CD8-positive, alpha-beta memory T cell (primary cell): ENCODE results near the gene MAST4. TPM values are rescaled to one million over a fixed set of nuclear protein-coding genes. Genes with fewer than 3 reads are reported as not detected.

ENCODE experiments used
- CTCF ChIA-PET: fragments of 350-600 bp; sonication (Branson Sonifier 250); formaldehyde crosslinking; loops from one replicate; lab custom pipeline; 2021; ENCODE audit warnings: antibody characterized with exemption; lab: Charles Lee
- POLR2A ChIA-PET: fragments of 350-600 bp; sonication (Branson Sonifier 250); formaldehyde crosslinking; loops from one replicate; lab custom pipeline; 2021; ENCODE audit warnings: antibody characterized with exemption; lab: Charles Lee
- DNase-seq, 5 donors: peaks; one replicate each; pipeline versions ENCODE4 v3.0.0 to v3.0.0-alpha.2; 2020 to 2022; ENCODE audit warnings: mixed read lengths in 1 of 5
- H3K27ac ChIP-seq: one replicate; pipeline ENCODE4 v1.7.0; 2013; ENCODE audit warnings: low read depth, mild to moderate bottlenecking, low read length, moderate library complexity
- H3K27me3 ChIP-seq: 2 replicates; pipeline ENCODE4 v1.7.0; 2013; ENCODE audit warnings: low read length, mild to moderate bottlenecking; ENCODE audit not compliant: insufficient read depth, poor library complexity, severe bottlenecking
- H3K36me3 ChIP-seq: 2 replicates; pipeline ENCODE4 v1.7.0; 2013; ENCODE audit warnings: mild to moderate bottlenecking, low read length, moderate library complexity; ENCODE audit not compliant: insufficient read depth
- H3K4me1 ChIP-seq: 2 replicates; pipeline ENCODE4 v1.7.0; 2013; ENCODE audit warnings: mild to moderate bottlenecking, low read length, moderate library complexity; ENCODE audit not compliant: insufficient read depth
- H3K4me3 ChIP-seq: 2 replicates; pipeline ENCODE4 v1.7.0; 2013; ENCODE audit warnings: mild to moderate bottlenecking, low read length
- H3K9me3 ChIP-seq: 2 replicates; pipeline ENCODE4 v1.7.0; 2013; ENCODE audit warnings: mild to moderate bottlenecking, low read length
- H3K27ac Mint-ChIP-seq, 8 donors: one replicate each; pipeline ENCODE4 v1.8.0; 2020 to 2021; ENCODE audit warnings: mixed read lengths in 8 of 8, mild to moderate bottlenecking in 6 of 8, inconsistent platforms in 3 of 8, moderate library complexity in 3 of 8
- H3K27me3 Mint-ChIP-seq, 2 donors: one replicate each; pipeline ENCODE4 v1.8.0; 2020 to 2021; ENCODE audit warnings: mixed read lengths in 2 of 2, mild to moderate bottlenecking in 1 of 2, moderate library complexity in 1 of 2
- H3K36me3 Mint-ChIP-seq, 3 donors: one replicate each; pipeline ENCODE4 v1.8.0; 2020 to 2021; ENCODE audit warnings: mixed read lengths in 3 of 3, inconsistent platforms in 1 of 3, mild to moderate bottlenecking in 1 of 3
- H3K4me1 Mint-ChIP-seq, 3 donors: one replicate each; pipeline ENCODE4 v1.8.0; 2020 to 2021; ENCODE audit warnings: mixed read lengths in 3 of 3, inconsistent platforms in 1 of 3, mild to moderate bottlenecking in 1 of 3
- H3K4me3 Mint-ChIP-seq, 7 donors: one replicate each; pipeline ENCODE4 v1.8.0; 2020 to 2021; ENCODE audit warnings: mixed read lengths in 7 of 7, mild to moderate bottlenecking in 6 of 7, moderate library complexity in 4 of 7, inconsistent platforms in 2 of 7
- H3K9me3 Mint-ChIP-seq, 5 donors: one replicate each; pipeline ENCODE4 v1.8.0; 2020 to 2022; ENCODE audit warnings: mixed read lengths in 5 of 5, mild to moderate bottlenecking in 3 of 5, moderate library complexity in 2 of 5, inconsistent platforms in 1 of 5
- polyA plus RNA-seq: library from polyadenylated mRNA; unstranded; fragments of 300-500 nt; fragmentation: Illumina TruSeq; gene quantifications from one replicate; pipeline ENCODE4 v1.2.3, GENCODE V29; 2021
- total RNA-seq, 2 experiments: library from RNA; stranded (reverse); gene quantifications; one replicate each; pipeline ENCODE4 v1.2.3, GENCODE V29; 2021

Gene MAST4
- total and polyA plus RNA-seq, 3 experiments from 2014 or later: 5.0 to 7.2 (median 6.5) TPM

GRCh38 chr5:66560371-66560770, 35.8 kb upstream of the MAST4 start:
- H3K36me3 Mint-ChIP-seq: no peaks in the 10 kb centered on the region

GRCh38 chr5:66561256-66561990, 34.8 kb upstream of the MAST4 start:
- H3K27ac ChIP-seq: no peak overlapping the region
- no peaks in the 10 kb centered on the region for H3K36me3 ChIP-seq
- H3K4me1 ChIP-seq: no peaks in the 10 kb centered on the region
- POLR2A ChIA-PET: no interaction called here
- H3K4me3 ChIP-seq: no peak overlapping the region
- Mint-ChIP-seq H3K9me3 (no peaks in the 10 kb centered on the region), H3K4me3 (no peak overlapping the region), H3K27ac (no peak overlapping the region), H3K27me3 (peaks cover 6 to 7% of the 10 kb centered on the region in 2 donors), H3K36me3 (no peaks in the 10 kb centered on the region), H3K4me1 (no peaks in the 10 kb centered on the region)
- CTCF ChIA-PET: no interaction called here
- no peak for DNase-seq
- H3K9me3 ChIP-seq: no peaks in the 10 kb centered on the region
- H3K27me3 ChIP-seq: no peaks in the 10 kb centered on the region

More at GRCh38 chr5:66560371-66560770, 35.8 kb upstream of the MAST4 start:
- Mint-ChIP-seq H3K4me1 (no peaks in the 10 kb centered on the region), H3K27me3 (peaks cover 4 to 7% of the 10 kb centered on the region in 2 donors), H3K4me3 (no peak overlapping the region), H3K9me3 (peaks cover 0 to 3% (median 2%) of the 10 kb centered on the region in 5 donors), H3K27ac (no peak overlapping the region)
- Histone ChIP-seq H3K9me3 (no peaks in the 10 kb centered on the region), H3K27me3 (no peaks in the 10 kb centered on the region), H3K36me3 (no peaks in the 10 kb centered on the region), H3K4me1 (no peaks in the 10 kb centered on the region), H3K4me3 (no peak overlapping the region), H3K27ac (no peak overlapping the region)
- CTCF ChIA-PET: no interaction called here
- DNase-seq: no peak
- POLR2A ChIA-PET: no interaction called here

GRCh38 chr5:66565878-66566277, 30.3 kb upstream of the MAST4 start:
- H3K36me3 ChIP-seq: no peaks in the 10 kb centered on the region
- H3K9me3 Mint-ChIP-seq: peaks cover 0 to 3% (median 0%) of the 10 kb centered on the region in 5 donors
- no peak for DNase-seq
- POLR2A ChIA-PET: no interaction called here
- H3K27me3 ChIP-seq: no peaks in the 10 kb centered on the region
- no peaks in the 10 kb centered on the region for H3K4me1 ChIP-seq
- CTCF ChIA-PET: no interaction called here
- no peaks in the 10 kb centered on the region for H3K9me3 ChIP-seq
- H3K4me1 Mint-ChIP-seq: no peaks in the 10 kb centered on the region
- H3K27ac Mint-ChIP-seq: no peak overlapping the region
- no peak overlapping the region for H3K27ac ChIP-seq
- peaks cover 3 to 10% of the 10 kb centered on the region in 2 donors for H3K27me3 Mint-ChIP-seq
- no peaks in the 10 kb centered on the region for H3K36me3 Mint-ChIP-seq
- no peak overlapping the region for H3K4me3 Mint-ChIP-seq
- H3K4me3 ChIP-seq: no peak overlapping the region

GRCh38 chr5:66567474-66567873, 28.7 kb upstream of the MAST4 start:
- Mint-ChIP-seq H3K9me3 (peaks cover 0 to 3% (median 0%) of the 10 kb centered on the region in 5 donors), H3K27ac (no peak overlapping the region), H3K4me1 (no peaks in the 10 kb centered on the region), H3K36me3 (no peaks in the 10 kb centered on the region), H3K4me3 (no peak overlapping the region), H3K27me3 (peaks cover 8 to 10% of the 10 kb centered on the region in 2 donors)
- Histone ChIP-seq H3K27ac (no peak overlapping the region), H3K36me3 (no peaks in the 10 kb centered on the region), H3K4me1 (no peaks in the 10 kb centered on the region), H3K4me3 (no peak overlapping the region), H3K9me3 (no peaks in the 10 kb centered on the region), H3K27me3 (no peaks in the 10 kb centered on the region)
- DNase-seq: no peak
- POLR2A ChIA-PET: no interaction called here
- CTCF ChIA-PET: no interaction called here

GRCh38 chr5:66570201-66570600, 26.0 kb upstream of the MAST4 start:
- CTCF ChIA-PET: no interaction called here
- POLR2A ChIA-PET: no interaction called here

GRCh38 chr5:66573733-66574132, 22.5 kb upstream of the MAST4 start:
- DNase-seq: no peak
- H3K27me3 ChIP-seq: no peaks in the 10 kb centered on the region
- POLR2A ChIA-PET: no interaction called here
- Mint-ChIP-seq H3K36me3 (no peaks in the 10 kb centered on the region), H3K27ac (no peak overlapping the region), H3K9me3 (peaks cover 0 to 3% (median 0%) of the 10 kb centered on the region in 5 donors), H3K27me3 (peaks cover 6 to 17% of the 10 kb centered on the region in 2 donors), H3K4me1 (no peaks in the 10 kb centered on the region), H3K4me3 (no peak overlapping the region)
- no peak overlapping the region for H3K4me3 ChIP-seq
- H3K27ac ChIP-seq: no peak overlapping the region
- H3K4me1 ChIP-seq: no peaks in the 10 kb centered on the region
- H3K9me3 ChIP-seq: no peaks in the 10 kb centered on the region
- no peaks in the 10 kb centered on the region for H3K36me3 ChIP-seq
- CTCF ChIA-PET: no interaction called here

More at GRCh38 chr5:66570201-66570600, 26.0 kb upstream of the MAST4 start:
- no peaks in the 10 kb centered on the region for H3K4me1 Mint-ChIP-seq
- H3K4me1 ChIP-seq: no peaks in the 10 kb centered on the region
- no peak for DNase-seq
- H3K27ac ChIP-seq: no peak overlapping the region
- no peak overlapping the region for H3K27ac Mint-ChIP-seq
- peaks cover 0 to 3% (median 0%) of the 10 kb centered on the region in 5 donors for H3K9me3 Mint-ChIP-seq
- H3K4me3 ChIP-seq: no peak overlapping the region
- no peak overlapping the region for H3K4me3 Mint-ChIP-seq
- H3K36me3 ChIP-seq: no peaks in the 10 kb centered on the region
- H3K27me3 Mint-ChIP-seq: peaks cover 5 to 12% of the 10 kb centered on the region in 2 donors
- H3K36me3 Mint-ChIP-seq: no peaks in the 10 kb centered on the region
- H3K27me3 ChIP-seq: no peaks in the 10 kb centered on the region
- H3K9me3 ChIP-seq: no peaks in the 10 kb centered on the region

- no peaks in the 10 kb centered on the region for H3K4me1 Mint-ChIP-seq
- ChIA-PET POLR2A (no interaction called here), CTCF (no interaction called here)
- H3K4me3 Mint-ChIP-seq: no peak overlapping the region
- Histone ChIP-seq H3K9me3 (no peaks in the 10 kb centered on the region), H3K27me3 (no peaks in the 10 kb centered on the region), H3K27ac (no peak overlapping the region), H3K36me3 (no peaks in the 10 kb centered on the region), H3K4me3 (no peak overlapping the region), H3K4me1 (no peaks in the 10 kb centered on the region)
- no peaks in the 10 kb centered on the region for H3K9me3 Mint-ChIP-seq
- no peaks in the 10 kb centered on the region for H3K36me3 Mint-ChIP-seq
- no peak overlapping the region for H3K27ac Mint-ChIP-seq
- DNase-seq: no peak
- peaks cover 4 to 22% of the 10 kb centered on the region in 2 donors for H3K27me3 Mint-ChIP-seq
Observed at GRCh38 chr5:66582499-66583165, 13.6 kb upstream of the MAST4 start.

- peaks cover 5 to 30% of the 10 kb centered on the region in 2 donors for H3K27me3 Mint-ChIP-seq
- no peak overlapping the region for H3K4me3 Mint-ChIP-seq
- no peaks in the 10 kb centered on the region for H3K36me3 Mint-ChIP-seq
- Histone ChIP-seq H3K27ac (no peak overlapping the region), H3K4me1 (no peaks in the 10 kb centered on the region), H3K9me3 (no peaks in the 10 kb centered on the region), H3K27me3 (peaks cover 2% of the 10 kb centered on the region), H3K4me3 (no peak overlapping the region), H3K36me3 (no peaks in the 10 kb centered on the region)
- DNase-seq: no peak
- POLR2A ChIA-PET: no interaction called here
- CTCF ChIA-PET: no interaction called here
- no peak overlapping the region for H3K27ac Mint-ChIP-seq
- no peaks in the 10 kb centered on the region for H3K9me3 Mint-ChIP-seq
- H3K4me1 Mint-ChIP-seq: no peaks in the 10 kb centered on the region
Observed at GRCh38 chr5:66585291-66585690, 10.9 kb upstream of the MAST4 start.
